Thyroid gland (tissue), 4 donors: ENCODE results near the gene PARD3B. TPM values are rescaled to one million over a fixed set of nuclear protein-coding genes. Genes with fewer than 3 reads are reported as not detected.

ENCODE experiments used
- DNase-seq, 2 donors: peaks; one replicate each; pipeline ENCODE4 v3.0.0-alpha.2; 2019
- H3K27ac ChIP-seq, 3 donors: fragments of 200-600 bp; sonication (generic); 1 replicate in 2 of 3; 2 replicates in 1 of 3; pipeline ENCODE4 v1.5.1; 2016 to 2019; ENCODE audit warnings: mild to moderate bottlenecking in 1 of 3, moderate library complexity in 1 of 3
- H3K27me3 ChIP-seq: fragments of 200-600 bp; sonication (generic); one replicate; pipeline ENCODE4 v1.5.1; 2019
- H3K36me3 ChIP-seq, 2 donors: fragments of 200-600 bp; sonication (generic); one replicate each; pipeline ENCODE4 v1.5.1; 2016 to 2019
- H3K4me1 ChIP-seq, 2 donors: fragments of 200-600 bp; sonication (generic); one replicate each; pipeline ENCODE4 v1.5.1; 2017 to 2019
- H3K4me3 ChIP-seq, 3 donors: fragments of 200-600 bp; sonication (generic); replicated peaks in 1 of 3; 1 replicate in 2 of 3; 2 replicates in 1 of 3; pipeline ENCODE4 v1.5.1; 2016; ENCODE audit warnings: mild to moderate bottlenecking in 1 of 3
- H3K9me3 ChIP-seq: fragments of 200-600 bp; sonication (generic); one replicate; pipeline ENCODE4 v1.5.1; 2017
- CTCF ChIP-seq, 6 experiments: fragments of 200-600 bp in 3 of 6; fragments of 450-650 bp in 3 of 6; sonication (generic) in 3 of 6; IDR thresholded peaks; one replicate each; pipeline ENCODE4 v1.5.1; 2016 to 2019; ENCODE audit warnings: antibody characterized with exemption in 6 of 6, mild to moderate bottlenecking in 2 of 6, inconsistent platforms in 1 of 6, moderate library complexity in 1 of 6
- POLR2A ChIP-seq, 2 donors: fragments of 450-650 bp; IDR thresholded peaks; one replicate each; pipeline ENCODE4 v1.6.1; 2017; ENCODE audit warnings: antibody characterized with exemption in 2 of 2, mild to moderate bottlenecking in 2 of 2, moderate library complexity in 1 of 2
- WGBS, 2 donors: methylation state at CpG; one replicate each; pipeline ENCODE4 v1.1.5; 2017; 5-methylcytosine and 5-hydroxymethylcytosine counted together
- intact Hi-C: fragments of 100-400 bp; cut with DNase I; formaldehyde crosslinking; loops from one replicate; pipeline ENCODE4 v1.15.1; 2023
- total RNA-seq, 4 donors: library from RNA; depleted of rRNA; stranded (reverse); fragments of >200 nt; gene quantifications; one replicate each; pipeline ENCODE4 v1.2.3, GENCODE V29; 2016

Gene PARD3B
- total RNA-seq, 4 donors from 2014 or later: 27.0 to 43.4 (median 34.6) TPM

GRCh38 chr2:205448189-205448588 lies 902.9 kb downstream of the PARD3B start:
- TF ChIP-seq CTCF (IDR thresholded peaks at IDR 0.05) (no peak), POLR2A (IDR thresholded peaks at IDR 0.05) (no peak)
- no peaks in the 10 kb centered on the region for H3K9me3 ChIP-seq
- DNase-seq: no peak
- no peaks in the 10 kb centered on the region for H3K27me3 ChIP-seq
- H3K4me3 ChIP-seq: no peak overlapping the region
- no peaks in the 10 kb centered on the region for H3K4me1 ChIP-seq
- intact Hi-C loops: no loop called here
- H3K36me3 ChIP-seq: no peaks in the 10 kb centered on the region
- no peak overlapping the region for H3K27ac ChIP-seq

GRCh38 chr2:205451901-205452512 lies 906.7 kb downstream of the PARD3B start:
- H3K27me3 ChIP-seq: no peaks in the 10 kb centered on the region
- 92% methylated on average over 4 of the region's 4 CpGs for WGBS, 2 donors
- no peak for TF ChIP-seq POLR2A (IDR thresholded peaks at IDR 0.05)
- no peak for TF ChIP-seq CTCF (IDR thresholded peaks at IDR 0.05)
- H3K36me3 ChIP-seq: no peaks in the 10 kb centered on the region
- no peak overlapping the region for H3K4me3 ChIP-seq
- no peak overlapping the region for H3K27ac ChIP-seq
- no peaks in the 10 kb centered on the region for H3K4me1 ChIP-seq
- H3K9me3 ChIP-seq: no peaks in the 10 kb centered on the region
- no peak for DNase-seq
- intact Hi-C loops: no loop called here

- 89 to 90% methylated on average over 4 of the region's 4 CpGs for WGBS, 2 donors
- no peaks in the 10 kb centered on the region for H3K4me1 ChIP-seq
- no peak for DNase-seq
- H3K27me3 ChIP-seq: no peaks in the 10 kb centered on the region
- H3K27ac ChIP-seq: no peak overlapping the region
- no peaks in the 10 kb centered on the region for H3K9me3 ChIP-seq
- H3K36me3 ChIP-seq: no peaks in the 10 kb centered on the region
- no peak overlapping the region for H3K4me3 ChIP-seq
- intact Hi-C loops: no loop called here
- no peak for TF ChIP-seq CTCF (IDR thresholded peaks at IDR 0.05)
- TF ChIP-seq POLR2A (IDR thresholded peaks at IDR 0.05): no peak
Measured at GRCh38 chr2:205453202-205453601, 907.9 kb downstream of the PARD3B start.

- H3K36me3 ChIP-seq: no peaks in the 10 kb centered on the region
- no peak for DNase-seq
- intact Hi-C loops: no loop called here
- TF ChIP-seq POLR2A (IDR thresholded peaks at IDR 0.05) (no peak), CTCF (IDR thresholded peaks at IDR 0.05) (no peak)
- no peaks in the 10 kb centered on the region for H3K27me3 ChIP-seq
- H3K9me3 ChIP-seq: no peaks in the 10 kb centered on the region
- no peaks in the 10 kb centered on the region for H3K4me1 ChIP-seq
- 94 to 95% methylated on average over 1 of the region's 1 CpG for WGBS, 2 donors
- no peak overlapping the region for H3K4me3 ChIP-seq
- H3K27ac ChIP-seq: no peak overlapping the region
Measured at GRCh38 chr2:205456682-205457081, 911.4 kb downstream of the PARD3B start.

GRCh38 chr2:205460217-205460616 lies 914.9 kb downstream of the PARD3B start:
- no peaks in the 10 kb centered on the region for H3K9me3 ChIP-seq
- H3K4me1 ChIP-seq: no peaks in the 10 kb centered on the region
- H3K27me3 ChIP-seq: no peaks in the 10 kb centered on the region
- TF ChIP-seq POLR2A (IDR thresholded peaks at IDR 0.05): no peak
- TF ChIP-seq CTCF (IDR thresholded peaks at IDR 0.05): no peak
- 98 to 100% methylated on average over 1 of the region's 1 CpG for WGBS, 2 donors
- intact Hi-C loops: no loop called here
- DNase-seq: no peak
- no peaks in the 10 kb centered on the region for H3K36me3 ChIP-seq
- H3K27ac ChIP-seq: no peak overlapping the region
- no peak overlapping the region for H3K4me3 ChIP-seq
